Activated CD8-positive, alpha-beta memory T cell treated with anti-CD3 and anti-CD28 coated beads, Interleukin-2, amount 50 U/mL, for 1 hour (primary cell): Measurements from ENCODE around the gene KIF5A.
"Not testable (repeated sequence)": the region's sequence is repeated elsewhere in the genome, so short reads cannot be mapped to it uniquely, and the experiment has no call there.

Experiments used
- DNase-seq: peaks from one replicate; pipeline ENCODE4 v3.0.0-alpha.2; 2020; ENCODE audit errors: extremely low read depth

The KIF5A gene

GRCh38 chr12:57607958-57608663 is 58.3 kb downstream of the KIF5A start:
- no peak for DNase-seq

- no peak for DNase-seq
Measured at GRCh38 chr12:57609101-57609780, 59.4 kb downstream of the KIF5A start.

- no peak for DNase-seq
Measured at GRCh38 chr12:57609781-57610553, 60.1 kb downstream of the KIF5A start.

GRCh38 chr12:57610554-57611107 is 60.8 kb downstream of the KIF5A start:
- DNase-seq = no peak

- DNase-seq = no peak
Measured at GRCh38 chr12:57611108-57611826, 61.4 kb downstream of the KIF5A start, which contains the start of gene ARHGEF25. ARHGEF25 (plus strand) TSS chr12:57611435; CDS start chr12:57611895, 460 bp downstream.

GRCh38 chr12:57611827-57612710 is 62.2 kb downstream of the KIF5A start:
- no peak for DNase-seq

- DNase-seq = no peak
Measured at GRCh38 chr12:57612711-57613426, 63.0 kb downstream of the KIF5A start.

GRCh38 chr12:57613427-57614109 is 63.7 kb downstream of the KIF5A start:
- no peak for DNase-seq

GRCh38 chr12:57614178-57614947 is 64.5 kb downstream of the KIF5A start:
- DNase-seq = no peak

GRCh38 chr12:57614948-57615500 is 65.2 kb downstream of the KIF5A start:
- no peak for DNase-seq

GRCh38 chr12:57615637-57616036 is 65.8 kb downstream of the KIF5A start:
- DNase-seq = no peak

- DNase-seq = no peak
Measured at GRCh38 chr12:57616383-57617101, 66.7 kb downstream of the KIF5A start.

- no peak for DNase-seq
Measured at GRCh38 chr12:57617942-57618341, 68.1 kb downstream of the KIF5A start.

GRCh38 chr12:57618431-57618830 is 68.6 kb downstream of the KIF5A start:
- DNase-seq = not testable (repeated sequence)

- no peak for DNase-seq
Measured at GRCh38 chr12:57618966-57619433, 69.2 kb downstream of the KIF5A start.

GRCh38 chr12:57619434-57620244 is 69.8 kb downstream of the KIF5A start:
- DNase-seq = no peak
